A549 treated with ZK216348 at 1 μM for 4 hours (cell line): ENCODE measurements around the gene CEACAM18. TPM values are rescaled to one million over a fixed set of nuclear protein-coding genes. Genes with fewer than 3 reads are reported as not detected.

ENCODE experiments used
- total RNA-seq: library from RNA; stranded (reverse); fragments of 200-300 nt; extraction: Qiagen RNA extraction; gene quantifications from 5 replicates; pipeline ENCODE4 v1.2.3, GENCODE V29; 2022; ENCODE audit warnings: low read depth

The CEACAM18 gene
- not detected in 5 replicates for total RNA-seq

DNA sequence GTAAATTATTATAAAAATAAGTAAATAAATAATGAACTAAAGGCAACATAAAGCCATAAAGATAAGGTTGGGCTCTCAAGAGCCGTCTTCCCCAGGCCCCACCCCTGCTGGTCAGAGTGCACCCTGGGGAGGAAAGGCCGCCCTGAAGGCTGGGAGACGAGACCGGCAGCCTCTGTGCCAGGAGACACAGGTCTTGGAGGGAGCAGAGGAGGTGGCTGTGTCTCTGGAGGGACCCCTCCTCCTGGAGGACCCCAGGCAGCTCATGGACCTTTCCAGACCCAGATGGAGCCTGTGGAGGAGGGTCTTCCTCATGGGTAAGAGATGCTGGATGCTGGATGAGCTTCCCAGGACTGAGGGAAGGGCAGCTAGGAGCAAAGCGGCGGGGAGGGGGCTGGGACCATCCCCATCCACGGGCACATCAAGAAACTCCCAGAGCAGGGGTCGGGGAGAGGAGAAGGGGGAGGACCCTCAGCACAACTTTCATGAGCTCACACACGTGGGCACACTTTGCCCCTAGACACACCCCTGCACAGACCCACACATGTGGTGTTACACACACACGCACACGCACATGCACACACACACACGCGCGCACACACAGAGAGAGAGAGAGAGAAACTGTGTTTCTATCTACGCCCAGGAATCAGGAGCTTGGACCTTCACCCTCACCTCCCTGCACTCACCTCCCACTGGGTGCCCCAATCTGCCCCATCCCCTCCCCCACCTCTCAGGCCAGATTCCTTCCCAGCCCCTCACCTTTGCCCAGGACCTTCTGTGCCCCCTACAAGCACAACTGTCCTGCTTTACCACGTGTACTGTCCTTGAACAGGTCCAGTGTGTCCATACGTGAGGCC is at the start of gene CEACAM18:
Gene CEACAM18, plus strand, starts transcription at position 159 of the 854 bp plus-strand sequence.

DNA sequence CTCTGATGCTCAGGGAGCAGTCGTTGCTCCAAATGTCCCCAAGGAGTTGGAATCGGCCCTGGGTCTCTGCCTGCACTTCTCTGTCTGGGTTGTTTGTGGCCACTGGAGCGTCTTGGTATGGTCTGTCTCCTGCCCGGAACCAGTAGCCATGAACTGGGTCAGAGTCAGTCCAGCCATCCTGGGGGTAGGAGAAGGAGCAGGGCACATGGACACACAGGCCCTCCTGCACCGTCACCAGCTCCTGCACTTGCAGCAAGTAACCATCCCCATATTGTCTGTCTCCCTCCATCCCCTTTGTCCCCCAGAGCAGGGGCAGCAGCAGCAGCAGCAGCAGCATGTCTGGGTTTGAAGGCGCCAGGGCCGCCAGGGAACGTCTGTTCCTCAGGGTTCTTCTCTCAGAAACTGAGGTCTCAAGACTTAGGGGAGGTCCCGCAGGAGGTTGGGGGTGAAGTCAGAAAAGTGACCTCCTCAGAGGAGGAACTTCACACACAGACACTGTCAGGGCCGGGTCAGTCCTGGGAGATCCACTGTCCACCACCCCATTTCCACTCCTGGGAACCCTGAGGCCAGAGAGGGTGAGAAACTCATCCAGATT is 20.2 kb upstream of the CEACAM18 start, which contains the start of gene SIGLEC8:
Gene SIGLEC8, minus strand, starts transcription at position 404 of the 595 bp plus-strand sequence. Its CDS starts 67 bp downstream, at position 337.

DNA sequence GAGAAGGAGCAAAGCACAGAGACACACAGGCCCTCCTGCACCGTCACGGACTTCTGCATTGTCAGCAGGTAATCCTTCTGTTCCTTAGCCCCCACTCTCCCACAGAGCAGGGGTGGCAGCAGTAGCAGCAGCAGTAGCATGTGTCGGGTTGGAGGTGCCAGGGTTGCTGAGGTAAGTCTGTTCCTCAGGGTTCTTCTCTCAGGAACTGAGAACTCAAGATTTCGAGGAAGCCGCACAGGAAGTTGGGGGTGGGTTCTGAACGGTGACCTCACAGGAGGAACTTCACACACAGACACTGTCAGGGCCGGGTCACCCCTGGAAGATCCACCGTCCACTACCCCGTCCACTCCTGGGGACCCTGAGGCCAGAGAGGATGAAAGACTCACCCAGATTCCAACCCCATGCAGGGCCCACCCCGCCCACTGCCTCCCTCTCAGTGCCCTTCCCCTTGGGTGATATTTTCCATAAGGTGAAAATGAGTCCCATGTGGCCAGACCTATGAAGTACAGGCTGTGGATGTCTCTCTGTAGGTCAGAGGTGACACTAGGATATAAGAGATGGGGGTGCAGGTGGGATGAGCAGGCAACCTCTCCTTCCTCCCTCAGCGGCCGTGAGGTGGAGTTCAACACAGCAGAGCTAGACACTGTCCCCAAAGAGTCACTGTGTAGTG is 23.4 kb downstream of the CEACAM18 start, which contains the start of gene SIGLEC12:
Gene SIGLEC12, minus strand, starts transcription at position 207 of the 670 bp plus-strand sequence. Its CDS starts 67 bp downstream, at position 140.

DNA sequence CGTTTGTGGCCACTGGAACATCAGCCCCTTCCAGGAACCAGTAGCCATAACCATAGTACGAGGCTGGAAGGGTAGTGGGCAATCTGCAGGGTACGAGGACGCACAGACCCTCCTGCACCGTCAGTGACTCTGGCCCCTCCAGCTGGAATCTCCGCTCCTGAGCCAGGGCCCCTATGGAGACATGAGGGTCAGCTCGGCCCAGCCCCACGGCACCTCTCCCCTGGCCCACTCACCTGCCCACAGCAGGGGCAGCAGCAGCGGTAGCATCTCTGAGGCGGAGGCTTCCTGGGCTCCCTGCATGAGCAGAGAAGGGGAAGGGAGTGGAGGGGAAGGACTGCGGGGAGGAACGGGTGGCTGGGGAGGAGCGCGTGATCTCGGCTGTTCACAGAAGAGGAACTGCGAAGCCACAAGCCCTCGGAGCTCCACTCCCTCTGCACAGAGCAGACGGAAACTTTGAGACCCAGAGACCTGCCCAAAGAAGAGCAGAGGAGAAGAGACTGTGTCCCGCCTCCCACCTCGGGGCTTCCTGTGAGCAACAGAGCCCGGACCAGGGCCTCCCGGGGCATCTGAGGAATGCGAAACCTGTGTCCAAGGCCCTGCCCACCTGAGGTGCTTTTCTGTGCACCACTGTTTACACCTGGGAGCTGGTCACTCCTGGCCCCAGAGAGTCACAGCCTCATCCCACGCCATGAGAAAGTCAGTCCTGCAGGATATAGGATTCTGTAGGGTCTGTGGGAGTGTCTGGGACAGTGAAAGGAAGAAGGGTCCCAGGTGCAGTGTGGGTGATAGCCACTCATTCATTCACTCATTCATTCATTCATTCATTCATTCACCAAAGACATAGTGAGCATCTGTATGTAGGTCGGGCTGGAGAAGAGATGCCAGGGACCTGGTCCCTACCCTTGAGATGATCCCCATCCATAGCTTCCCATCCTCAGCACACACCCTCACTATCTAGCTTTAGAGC is 53.3 kb downstream of the CEACAM18 start, which contains the start of gene SIGLEC6:
Gene SIGLEC6, minus strand, starts transcription at position 322 of the 967 bp plus-strand sequence. Its CDS starts 22 bp downstream, at position 300.

Other genes starting within 250 kb of the CEACAM18 start
- not detected in 5 replicates for gene SIGLECL1, start 227.5 kb upstream of the CEACAM18 start, total RNA-seq
- gene IGLON5, start 166.9 kb upstream of the CEACAM18 start, total RNA-seq = 0.05 to 0.12 TPM in 2 of 5 replicates, not detected in the others
- 8.5 to 14.0 TPM (median 13.5 TPM) in 5 replicates for gene VSIG10L, start 136.4 kb upstream of the CEACAM18 start, total RNA-seq
- 227 to 248 TPM (median 235 TPM) in 5 replicates for gene ETFB, start 112.2 kb upstream of the CEACAM18 start, total RNA-seq
- gene CLDND2, start 109.5 kb upstream of the CEACAM18 start, total RNA-seq = 6.6 to 12.6 TPM (median 10.5 TPM) in 5 replicates
- not detected in 5 replicates for gene NKG7, start 105.9 kb upstream of the CEACAM18 start, total RNA-seq
- gene LIM2, start 90.6 kb upstream of the CEACAM18 start, total RNA-seq = not detected in 5 replicates
- gene C19orf84, start 87.9 kb upstream of the CEACAM18 start, total RNA-seq = not detected in 5 replicates
- not detected in 5 replicates for gene SIGLEC10, start 60.9 kb upstream of the CEACAM18 start, total RNA-seq
- not detected in 5 replicates for gene SIGLEC8, start 20.1 kb upstream of the CEACAM18 start, total RNA-seq
- not detected in 5 replicates for gene SIGLEC12, start 23.3 kb downstream of the CEACAM18 start, total RNA-seq
- not detected in 5 replicates for gene SIGLEC6, start 53.1 kb downstream of the CEACAM18 start, total RNA-seq
- 2.6 to 5.5 TPM (median 4.4 TPM) in 5 replicates for gene ZNF175, start 92.7 kb downstream of the CEACAM18 start, total RNA-seq
- not detected in 5 replicates for gene SIGLEC5, start 151.9 kb downstream of the CEACAM18 start, total RNA-seq
- 0.12 TPM in 1 of 5 replicates, not detected in the others for gene SIGLEC14, start 168.3 kb downstream of the CEACAM18 start, total RNA-seq
- 7.6 to 19.2 TPM (median 13.6 TPM) in 5 replicates for gene SPACA6, start 214.8 kb downstream of the CEACAM18 start, total RNA-seq
- gene HAS1, start 245.5 kb downstream of the CEACAM18 start, total RNA-seq = not detected in 5 replicates